ENCODE data around the gene ANKRD52. TPM values are rescaled to one million over a fixed set of nuclear protein-coding genes. Genes with fewer than 3 reads are reported as not detected.

ANKRD52 gene
- total and polyA plus RNA-seq, 2 experiments from 2014 or later, result 20.3 to 25.2 TPM

- peaks cover 27% of the 10 kb centered on the region for H3K4me1 Mint-ChIP-seq
- no peak for ATAC-seq
- peak overlapping the region; percentile 22; the same call in 1 of the 3 replicates for H3K4me3 Mint-ChIP-seq
Observed at GRCh38 chr12:56193025-56193578, 65.1 kb downstream of the ANKRD52 start.

More at GRCh38 chr12:56193025-56193578, 65.1 kb downstream of the ANKRD52 start:
- Mint-ChIP-seq H3K27me3 (ENCODE audit: insufficient read depth, low read depth, poor library complexity) (peaks cover 15% of the 10 kb centered on the region), H3K9me3 (peaks cover 6% of the 10 kb centered on the region; the same call in 2 of the 3 replicates), H3K36me3 (ENCODE audit: low read depth) (peaks cover 20% of the 10 kb centered on the region), H3K27ac (peak overlapping the region; percentile 7; the same call in 1 of the 2 replicates)
- Histone ChIP-seq H3K36me3 (ENCODE audit: insufficient read depth) (no peaks in the 10 kb centered on the region), H3K4me1 (ENCODE audit: insufficient read depth) (peaks cover 4% of the 10 kb centered on the region), H3K27me3 (ENCODE audit: insufficient read depth) (no peaks in the 10 kb centered on the region), H3K27ac (ENCODE audit: low read depth) (no peak overlapping the region), H3K9me2 (ENCODE audit: insufficient read depth) (0 out of 2 replicates have a peak, but pooled peaks cover 5% of the 10 kb centered on the region), H3K4me2 (no peak overlapping the region), H4K20me1 (replicated peaks; ENCODE audit: insufficient read depth) (no peaks in the 10 kb centered on the region; the same call in 1 of the 2 replicates), H3K4me3 (no peak overlapping the region), H3F3A (replicated peaks; ENCODE audit: low read depth) (peaks cover 5% of the 10 kb centered on the region; the same call in 1 of the 2 replicates), H2AFZ (0 out of 2 replicates have a peak overlapping the region, but pooled peaks have one; percentile 3), H3K79me2 (replicated peaks; ENCODE audit: insufficient read depth) (peaks cover 8% of the 10 kb centered on the region)
- TF ChIP-seq ZNF114 (CRISPR knock-in tag; IDR thresholded peaks at IDR 0.05) (0 out of 2 replicates have a peak, but pooled peaks have one; percentile 66), JUNB (IDR thresholded peaks at IDR 0.05; ENCODE audit: unreplicated experiment) (no peak), ETS1 (IDR thresholded peaks at IDR 0.05) (no peak), CREB1 (CRISPR knock-in tag; IDR thresholded peaks at IDR 0.05; ENCODE audit: low read depth) (0 out of 2 replicates have a peak, but pooled peaks have one; percentile 3), CTCF (conservative IDR thresholded peaks at IDR 0.05; ENCODE audit: low read depth in 2 of 2) (peak; percentile 91 to 98), NANOG (IDR thresholded peaks at IDR 0.05; ENCODE audit: borderline replicate concordance) (no peak), REST (IDR thresholded peaks at IDR 0.05; ENCODE audit: unreplicated experiment) (no peak)
- DNase-seq (ENCODE audit: low spot score), result peak; percentile 96
